ACHN (cell line): ENCODE results near the gene LDLRAD4.

Source experiments
- DNase-seq: peaks from one replicate; pipeline ENCODE4 v3.0.0-alpha.2; 2015
- in situ Hi-C: cut with HindIII; loops from 2 replicates; pipeline ENCODE4 v1.10.0; 2017; ENCODE audit warnings: low sequenced_read_pairs, low pct_ligation_motif_present, low pct_unique_long_range_greater_than_20kb

LDLRAD4 gene

DNA sequence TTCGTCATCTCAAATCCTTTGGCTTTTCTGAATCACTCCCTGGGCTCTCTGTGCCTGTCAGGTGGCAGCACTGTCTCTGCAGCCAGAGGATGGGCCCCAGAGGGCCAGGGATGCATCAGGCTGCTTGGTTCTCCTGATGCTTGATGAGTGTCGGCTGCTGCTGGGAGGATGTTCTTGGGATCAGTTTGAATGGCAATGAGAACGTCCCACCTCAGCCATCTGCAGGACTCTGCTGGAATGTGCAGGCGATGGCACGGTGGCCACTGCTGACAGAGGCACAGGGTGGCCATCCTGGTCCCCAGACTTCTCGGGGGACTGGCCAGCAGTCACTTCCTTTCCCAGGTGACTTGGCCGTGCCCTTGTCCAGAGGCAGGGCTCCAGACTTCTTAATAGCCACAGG, 361.8 kb downstream of the LDLRAD4 start:
- DNase-seq, result no peak
- in situ Hi-C loops, result no loop called here

DNA sequence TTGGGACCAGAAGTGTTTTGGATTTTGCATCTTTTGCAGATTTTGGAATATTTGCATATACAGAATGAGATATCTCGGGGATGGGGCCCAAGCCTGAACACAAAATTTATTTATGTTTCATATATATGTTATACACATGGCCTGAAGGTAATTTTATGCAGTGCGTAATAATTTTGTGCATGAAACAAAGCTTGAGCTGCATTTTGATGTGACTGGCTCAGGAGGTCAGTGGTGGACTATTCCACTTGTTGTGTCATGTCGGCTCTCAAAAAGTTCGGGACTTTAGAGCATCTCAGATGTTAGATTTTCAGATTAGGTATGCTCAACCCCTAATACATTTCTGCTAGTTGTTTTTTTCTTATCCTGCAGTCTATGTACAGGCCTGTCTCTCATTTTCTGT, 362.4 kb downstream of the LDLRAD4 start:
- in situ Hi-C loops, result no loop called here
- no peak for DNase-seq

DNA sequence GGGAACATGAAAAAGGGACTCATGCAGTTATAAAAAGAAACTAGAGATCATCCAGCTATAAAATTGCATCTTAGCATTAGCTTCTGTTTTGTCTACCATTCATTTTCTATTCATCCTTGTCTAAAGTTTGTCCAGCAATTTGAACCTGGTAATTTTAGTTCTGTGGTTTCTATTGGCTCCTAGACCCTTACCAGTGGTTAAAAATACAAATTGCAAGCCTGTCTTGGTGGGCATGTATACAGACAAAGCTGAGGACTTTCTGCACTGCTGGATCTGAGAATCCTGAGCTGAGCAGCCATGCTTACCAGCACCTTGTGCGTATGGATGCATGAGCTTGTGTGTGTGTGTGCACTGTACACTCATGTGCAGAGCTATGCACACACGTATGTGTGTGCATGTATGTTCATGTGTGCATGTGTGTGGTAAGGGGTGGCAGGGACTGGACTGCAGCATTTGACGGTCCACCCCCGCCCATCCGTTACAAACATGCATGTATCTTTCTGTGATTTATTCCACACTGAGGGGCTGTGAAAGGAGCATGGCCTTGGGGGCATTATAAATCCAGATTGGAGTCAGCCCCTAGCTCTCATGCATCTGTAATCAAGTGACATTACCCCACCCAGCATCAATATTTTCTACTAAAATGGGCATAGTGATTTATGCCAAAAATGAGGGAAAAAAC, 363.1 kb downstream of the LDLRAD4 start:
- no peak for DNase-seq
- in situ Hi-C loops, result no loop called here

DNA sequence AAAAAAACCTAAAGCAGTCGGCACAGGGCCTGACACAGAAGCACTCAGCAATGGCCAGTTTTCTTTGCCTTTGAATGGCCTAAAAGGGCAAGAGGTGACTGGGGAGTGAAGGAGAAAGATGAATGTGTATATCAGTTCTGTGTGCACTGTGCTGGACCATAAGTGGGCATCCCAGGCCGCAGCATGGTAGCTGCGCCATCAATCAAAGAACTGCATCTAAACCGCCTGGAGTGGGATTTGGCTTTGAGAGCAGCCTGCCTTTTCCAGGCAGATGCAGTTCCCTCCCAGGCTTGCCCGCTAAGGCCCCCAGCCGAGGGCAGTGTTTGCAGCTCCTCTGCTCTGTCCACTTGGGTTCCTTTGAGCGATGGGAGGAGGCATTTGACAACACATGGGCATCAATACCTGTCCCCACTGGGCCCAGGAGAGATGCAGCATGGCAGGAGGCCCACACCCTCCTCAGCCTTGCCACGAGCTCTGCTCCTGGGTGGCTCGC, 363.7 kb downstream of the LDLRAD4 start:
- in situ Hi-C loops, result no loop called here
- DNase-seq, result no peak

DNA sequence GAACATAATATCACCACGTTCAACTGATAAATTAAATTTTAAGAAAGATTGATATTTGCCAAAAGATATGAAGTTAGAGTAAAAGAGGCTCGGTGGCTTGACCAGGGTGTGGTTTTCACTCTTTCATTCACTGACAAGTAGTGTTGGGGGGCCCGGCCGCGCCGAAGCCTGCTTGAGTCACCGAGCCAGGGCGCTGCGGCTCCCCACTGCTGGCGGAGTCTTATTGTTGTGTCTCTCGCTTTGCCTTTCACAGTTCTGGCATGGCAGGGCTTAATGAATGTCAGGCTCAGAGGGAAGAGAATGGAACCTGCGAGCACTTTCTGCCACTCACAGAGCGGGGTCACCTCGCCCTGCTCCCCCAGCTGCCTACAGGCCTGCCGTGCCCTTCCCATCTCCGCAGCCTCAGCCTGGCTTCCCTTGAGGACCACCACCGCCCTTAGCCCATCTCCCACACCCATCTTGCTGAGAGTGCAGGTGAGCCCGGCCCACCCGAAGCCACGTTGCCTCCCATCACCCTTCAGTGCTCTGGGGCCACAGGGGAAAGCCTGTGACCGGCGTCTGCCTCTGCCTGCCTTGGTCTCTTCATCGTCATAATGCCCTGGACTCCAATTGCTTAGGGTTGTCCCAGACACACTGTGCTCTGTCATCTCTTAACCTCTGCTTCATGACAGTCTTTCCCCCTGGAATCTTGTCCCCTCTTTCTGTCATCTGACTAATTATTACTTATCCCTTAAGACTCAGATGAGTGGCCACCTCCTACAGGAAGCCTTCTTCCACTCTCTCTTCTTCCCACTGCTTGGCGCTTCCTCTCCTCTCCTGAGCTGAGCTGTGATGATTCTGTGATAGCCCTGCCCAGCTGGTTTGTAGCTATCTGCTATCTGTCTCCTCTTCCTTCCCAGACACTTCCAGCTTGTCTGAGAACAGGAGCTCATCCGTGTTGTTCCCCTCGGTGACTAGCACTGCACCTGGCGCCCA, 365.3 kb downstream of the LDLRAD4 start:
- in situ Hi-C loops, result no loop called here
- DNase-seq, result no peak

DNA sequence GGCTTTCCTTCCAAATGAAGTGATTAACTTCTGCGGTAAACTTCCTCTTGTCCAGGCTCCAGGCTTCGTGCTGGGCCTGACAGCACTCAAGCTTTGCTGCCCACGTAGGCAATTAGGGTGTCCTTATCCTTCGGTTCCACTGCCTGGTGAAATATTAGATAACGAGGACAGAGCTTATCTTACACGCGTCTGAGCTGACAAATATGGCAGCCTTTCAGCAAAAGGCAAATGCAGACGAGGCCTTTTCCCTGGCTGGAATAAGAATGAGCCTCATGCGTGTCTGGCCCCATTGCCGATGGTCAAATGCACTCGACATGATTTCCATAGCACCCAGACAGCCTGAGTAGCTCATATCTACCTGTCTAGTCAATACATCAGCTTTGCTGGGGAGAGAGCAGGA, 366.3 kb downstream of the LDLRAD4 start:
- no peak for DNase-seq
- in situ Hi-C loops, result no loop called here

DNA sequence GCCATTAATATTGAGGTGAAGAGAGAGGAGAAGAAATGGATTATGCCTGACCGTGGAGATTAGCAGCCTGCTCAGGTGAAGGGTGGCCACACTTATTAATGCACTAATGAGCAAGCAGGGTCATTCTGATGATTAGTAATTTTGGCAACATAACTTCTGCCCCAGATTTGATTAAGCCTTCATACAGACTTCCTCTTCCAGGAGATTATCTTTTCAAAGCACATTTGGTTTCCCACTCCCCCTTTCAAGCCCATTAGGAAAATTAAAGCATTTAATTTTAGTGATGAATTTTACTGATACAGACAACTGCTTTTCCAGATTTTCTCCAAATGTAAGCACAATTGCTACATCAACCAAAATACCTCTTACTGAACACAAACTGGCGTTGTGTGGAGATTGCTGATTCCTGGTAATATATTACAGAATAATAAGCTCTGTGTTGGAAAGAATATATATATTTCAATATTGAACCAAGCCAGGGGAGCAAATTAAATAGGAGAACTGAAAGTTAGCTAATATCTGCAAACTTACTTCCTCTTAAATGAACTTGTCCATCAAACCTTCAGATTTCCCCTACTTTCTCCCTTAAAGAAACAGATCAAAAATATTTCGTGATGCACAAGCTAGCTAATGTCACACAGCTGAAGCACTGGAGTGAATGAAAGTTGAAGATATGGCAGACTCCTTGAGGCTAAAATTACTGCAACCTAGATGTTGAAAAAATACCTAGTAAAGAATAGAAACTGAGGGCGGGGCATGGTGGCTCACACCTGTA, 367.0 kb downstream of the LDLRAD4 start:
- no peak for DNase-seq
- in situ Hi-C loops, result no loop called here

DNA sequence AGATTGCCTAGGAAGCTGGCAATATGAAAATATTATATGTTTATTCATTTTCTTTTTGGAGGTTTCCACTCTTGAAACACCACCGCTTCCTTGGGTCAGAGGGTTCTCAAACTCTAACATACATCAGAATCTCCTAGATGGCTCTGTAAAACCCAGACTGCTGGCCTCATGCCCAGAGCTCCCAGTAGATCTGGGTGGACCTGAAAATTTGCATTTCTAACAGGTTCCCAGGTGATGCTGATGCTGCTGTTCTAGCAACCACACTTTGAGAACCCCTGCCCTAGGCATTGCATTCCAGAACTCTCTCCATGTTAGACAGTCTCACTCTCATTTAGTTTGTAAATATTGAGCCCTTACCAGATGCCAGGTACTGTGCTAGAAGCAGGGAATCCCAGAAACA, 368.4 kb downstream of the LDLRAD4 start:
- DNase-seq, result no peak
- in situ Hi-C loops, result no loop called here

DNA sequence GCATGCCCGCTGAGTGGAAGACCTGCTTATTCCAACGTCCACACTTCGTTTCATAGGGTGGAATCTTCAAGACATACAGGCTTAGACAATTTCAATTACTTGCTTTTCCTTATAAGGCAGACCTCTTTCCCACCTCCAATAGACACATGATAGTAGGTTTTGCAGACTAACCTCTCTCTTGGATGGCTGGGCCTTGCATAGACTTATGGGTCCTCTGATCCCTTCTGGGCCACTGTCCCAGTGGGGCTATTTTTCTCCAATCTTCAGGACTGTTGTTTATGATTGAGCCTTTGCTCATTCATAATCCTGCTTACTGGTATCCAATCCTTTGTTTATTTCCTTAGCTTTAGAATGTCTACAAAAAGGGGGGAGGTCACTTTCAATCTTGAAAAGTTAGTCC, 368.9 kb downstream of the LDLRAD4 start:
- in situ Hi-C loops, result no loop called here
- DNase-seq, result no peak

DNA sequence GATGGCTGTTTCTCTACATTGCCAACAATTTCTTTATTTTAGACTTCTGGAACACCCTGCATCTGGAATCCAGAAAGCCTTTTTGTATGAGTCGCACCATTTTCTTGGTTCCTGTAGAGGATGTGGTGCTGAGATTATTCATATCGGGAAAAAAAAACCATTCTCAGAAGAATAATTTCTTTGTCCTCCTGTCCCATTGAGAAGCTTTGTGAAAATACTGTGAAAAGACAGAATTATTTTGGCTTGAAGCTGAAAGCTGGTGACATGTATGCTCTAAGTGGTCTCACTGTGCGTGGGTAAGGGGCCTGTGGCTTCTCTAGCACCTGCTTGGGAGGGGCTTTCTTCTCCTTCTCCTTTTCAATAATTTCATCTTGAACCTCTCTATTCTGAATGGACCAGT, 369.4 kb downstream of the LDLRAD4 start:
- in situ Hi-C loops, result no loop called here
- no peak for DNase-seq

DNA sequence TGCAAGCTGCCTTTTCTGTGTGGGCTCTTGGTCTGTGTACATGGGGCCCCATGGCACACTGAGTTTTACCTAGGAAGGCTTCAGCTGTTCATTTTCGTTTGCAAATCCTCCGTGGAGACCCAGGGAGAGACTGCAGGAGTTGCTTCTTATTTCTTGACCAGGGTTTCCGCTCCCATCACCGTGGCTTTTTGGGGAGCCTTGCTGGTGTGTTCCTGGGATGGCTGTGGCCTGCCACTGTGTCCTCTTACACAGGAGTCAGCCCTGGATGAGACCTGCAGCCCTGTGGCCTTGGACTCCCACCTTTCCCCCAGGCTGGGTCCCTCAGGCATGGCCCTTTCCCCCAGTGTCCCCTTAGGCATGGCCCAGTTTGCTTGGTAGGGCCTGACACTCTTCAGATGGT, 370.8 kb downstream of the LDLRAD4 start:
- no peak for DNase-seq
- in situ Hi-C loops, result no loop called here

DNA sequence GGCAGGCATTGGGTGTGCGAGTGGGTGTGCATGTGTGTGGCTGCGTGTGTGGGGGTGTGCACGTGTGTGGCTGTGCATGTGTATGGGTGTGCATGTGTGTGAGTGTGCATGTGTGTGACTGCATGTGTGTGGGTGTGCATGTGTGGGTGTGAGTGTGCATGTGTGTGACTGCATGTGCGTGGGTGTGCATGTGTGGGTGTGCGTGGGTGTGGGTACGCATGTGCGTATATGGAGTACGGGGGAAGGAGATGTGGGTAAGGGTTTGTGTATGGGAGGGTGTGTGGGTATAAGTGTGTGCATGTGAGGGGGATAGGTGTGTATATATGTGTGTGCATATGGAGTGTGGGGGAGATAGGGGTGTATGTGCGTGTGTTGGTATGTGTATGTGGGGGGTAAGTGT, 371.4 kb downstream of the LDLRAD4 start:
- in situ Hi-C loops, result no loop called here
- DNase-seq, result no peak

DNA sequence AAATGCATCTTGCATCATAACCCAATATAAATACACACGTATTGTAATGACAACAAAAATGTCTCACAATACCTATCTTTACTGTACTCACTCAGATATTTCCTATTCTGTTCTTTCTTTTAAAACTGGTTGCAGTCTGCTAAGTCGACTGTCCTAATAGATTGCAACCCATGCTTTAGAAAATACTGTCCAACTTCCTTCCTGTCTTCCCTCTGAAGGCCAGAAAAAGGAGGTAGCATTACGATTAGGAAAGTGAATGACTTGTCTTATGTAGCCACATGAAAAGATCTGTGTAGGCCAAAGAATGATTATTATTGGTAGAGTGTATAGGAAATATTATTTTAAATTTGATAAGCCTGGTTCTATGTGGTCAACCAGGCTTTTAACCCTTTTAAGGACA, 373.7 kb downstream of the LDLRAD4 start:
- no peak for DNase-seq
- in situ Hi-C loops, result no loop called here

DNA sequence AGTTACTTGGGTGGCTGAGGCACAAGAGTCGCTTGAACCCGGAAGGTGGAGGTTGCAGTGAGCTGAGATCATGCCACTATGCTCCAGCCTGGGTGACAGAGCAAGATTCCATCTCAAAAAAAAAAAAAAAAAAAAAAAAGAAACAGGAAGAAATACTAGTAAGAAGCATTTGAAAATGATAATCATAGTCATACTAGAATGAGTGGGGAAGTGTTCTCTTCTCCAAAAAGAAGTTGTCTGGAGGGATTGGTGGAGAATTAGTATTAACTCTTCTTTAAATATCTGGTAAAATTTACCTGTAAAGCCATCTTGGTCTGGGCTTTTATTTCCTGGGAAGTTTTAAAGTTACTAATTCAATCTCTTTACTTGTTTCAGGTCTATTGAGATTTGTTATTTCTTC, 376.0 kb downstream of the LDLRAD4 start:
- in situ Hi-C loops, result no loop called here

DNA sequence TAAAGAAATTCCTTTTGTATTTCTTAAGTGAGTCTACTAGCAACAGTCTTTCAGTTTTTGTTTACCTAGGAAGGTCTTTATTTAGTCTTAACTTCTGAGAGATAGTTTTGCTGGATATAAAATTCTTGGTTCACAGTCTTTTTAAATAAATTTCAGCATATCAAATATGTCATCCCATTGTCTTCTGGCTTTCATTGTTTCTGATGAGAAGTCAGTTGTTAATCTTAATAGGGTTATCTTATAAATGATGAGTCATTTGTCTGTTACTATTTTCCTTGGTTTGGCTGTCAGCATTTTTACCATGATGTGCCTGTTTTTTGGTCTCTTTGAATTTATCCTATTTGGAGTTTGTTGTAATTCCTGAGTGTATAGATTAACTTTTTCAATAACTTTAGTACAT, 378.5 kb downstream of the LDLRAD4 start:
- in situ Hi-C loops, result no loop called here
- DNase-seq, result no peak

More for the DNA sequence above, 376.0 kb downstream of the LDLRAD4 start:
- no peak for DNase-seq

DNA sequence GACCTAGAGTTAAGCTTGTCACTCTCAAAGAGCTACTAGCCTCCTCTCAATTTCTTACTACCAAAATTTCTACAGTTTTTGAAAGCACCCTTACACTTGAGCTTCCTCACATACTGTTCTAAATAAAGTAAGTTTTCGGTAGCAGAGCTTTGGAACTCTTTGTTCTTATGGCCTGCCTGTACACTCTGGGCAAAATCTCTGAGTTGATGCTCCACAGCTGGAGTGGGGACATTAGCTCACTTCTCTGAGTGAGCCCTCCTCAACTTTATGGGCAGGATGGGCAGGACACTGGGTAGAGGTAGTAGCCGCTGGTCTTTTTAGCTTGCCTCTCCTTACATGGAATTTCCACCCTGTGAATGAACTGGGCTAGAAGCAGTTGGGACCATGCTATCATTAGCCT, 380.0 kb downstream of the LDLRAD4 start:
- no peak for DNase-seq
- in situ Hi-C loops, result no loop called here

DNA sequence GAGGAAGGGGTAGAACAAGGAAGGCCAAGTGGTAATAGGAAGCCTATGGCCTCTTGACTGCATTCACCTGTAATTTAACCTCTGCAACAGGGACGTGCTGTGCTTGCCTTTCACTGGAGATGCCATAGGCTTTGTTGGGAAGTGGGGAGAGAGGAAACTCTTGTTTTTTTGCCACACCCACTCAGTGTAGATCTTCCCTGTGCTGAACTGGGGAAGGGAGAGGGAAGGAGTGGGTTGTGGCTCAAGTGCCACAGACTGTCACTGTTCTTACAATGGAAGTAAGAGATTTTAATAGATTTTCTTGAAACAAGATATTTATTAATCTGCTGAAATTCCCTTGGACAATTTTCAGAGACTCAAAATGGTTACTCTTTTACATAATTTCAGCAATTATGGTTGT, 380.5 kb downstream of the LDLRAD4 start:
- no peak for DNase-seq
- in situ Hi-C loops, result no loop called here

DNA sequence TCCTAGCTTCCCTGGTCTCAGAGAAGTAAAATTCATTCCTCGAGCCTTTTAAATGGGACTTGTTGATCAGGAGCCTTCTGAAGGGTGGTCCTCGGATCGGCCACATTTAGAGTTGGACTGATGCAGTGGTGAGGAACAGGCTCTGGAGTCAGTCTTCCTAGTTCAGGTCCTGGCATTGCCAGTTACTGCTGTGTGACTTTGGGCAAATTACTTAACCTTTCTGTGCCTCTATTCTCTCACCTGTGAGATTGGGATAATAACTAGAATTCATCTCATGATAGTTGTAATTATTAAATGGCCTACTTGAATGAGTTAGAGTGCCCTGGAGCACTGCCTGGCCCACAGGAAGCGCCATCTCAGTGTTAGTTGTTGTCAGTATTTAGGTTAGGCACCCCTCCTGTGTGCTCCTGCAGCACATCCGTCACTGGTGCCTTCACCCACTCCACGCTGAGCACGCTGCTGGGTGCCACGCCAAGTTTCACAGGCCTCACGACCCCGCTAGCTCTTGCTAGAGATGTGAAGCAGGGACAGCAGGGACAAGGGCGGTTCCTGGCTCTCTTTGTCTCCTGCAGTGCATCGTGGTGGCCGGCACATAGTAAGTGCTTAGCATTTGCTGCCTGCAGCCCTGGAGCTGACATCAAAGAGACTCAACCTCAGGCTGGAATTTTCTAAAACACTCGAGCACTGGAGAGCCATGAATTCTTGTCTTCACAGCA, 384.9 kb downstream of the LDLRAD4 start:
- in situ Hi-C loops, result no loop called here
- no peak for DNase-seq
